IMR-90 (cell line): ENCODE measurements around the gene DENND1A. TPM values are rescaled to one million over a fixed set of nuclear protein-coding genes. Genes with fewer than 3 reads are reported as not detected.

Source experiments
- ATAC-seq: fragments of 200-7000 bp; cut with Tn5 transposase; 2 replicates; pipeline ENCODE4 v1.9.1; 2020; ENCODE audit warnings: low read depth, mild to moderate bottlenecking, moderate library complexity
- BruUV-seq: library from RNA; stranded (reverse); fragments of 400-500 nt; replicated peaks from 2 replicates; lab custom pipeline; 2021; lab: Mats Ljungman, UMichigan
- CTCF ChIA-PET: fragments of 300-600 bp; formaldehyde crosslinking; extraction: SDS; loops from one replicate; lab custom pipeline; 2021; ENCODE audit warnings: antibody characterized with exemption; lab: Yijun Ruan, JAX
- POLR2A ChIA-PET: fragments of 300-600 bp; sonication (Branson Sonifier 250); formaldehyde crosslinking; loops from one replicate; lab custom pipeline; 2022; ENCODE audit warnings: antibody characterized with exemption; ENCODE audit not compliant: unreplicated experiment; lab: Charles Lee
- DNase-seq: peaks from one replicate; pipeline ENCODE4 v3.0.0; 2013
- H2AFZ ChIP-seq: replicated peaks from 2 replicates; pipeline ENCODE3; 2013; ENCODE audit warnings: low read length, mild to moderate bottlenecking; ENCODE audit not compliant: poor library complexity
- H2AK5ac ChIP-seq: 2 replicates; pipeline ENCODE4 v1.6.1; 2013; ENCODE audit warnings: low read depth, low read length, inconsistent platforms
- H2AK9ac ChIP-seq: replicated peaks from 2 replicates; pipeline ENCODE3; 2013; ENCODE audit warnings: mild to moderate bottlenecking, low read depth, low read length, moderate library complexity; ENCODE audit not compliant: poor library complexity
- H2BK120ac ChIP-seq: 2 replicates; pipeline ENCODE4 v1.6.1; 2013; ENCODE audit warnings: low read depth, low read length, inconsistent platforms
- H2BK15ac ChIP-seq: 3 replicates; pipeline ENCODE4 v1.6.1; 2013; ENCODE audit warnings: low read depth, low read length, inconsistent platforms
- H2BK20ac ChIP-seq: 2 replicates; pipeline ENCODE4 v1.6.1; 2013; ENCODE audit warnings: low read depth, mild to moderate bottlenecking, inconsistent platforms, low read length, moderate library complexity
- H2BK5ac ChIP-seq: 2 replicates; pipeline ENCODE4 v1.6.1; 2013; ENCODE audit warnings: mild to moderate bottlenecking, low read depth, low read length, inconsistent platforms; ENCODE audit not compliant: poor library complexity, severe bottlenecking
- H3K14ac ChIP-seq: replicated peaks from 2 replicates; pipeline ENCODE4 v1.6.1; 2013; ENCODE audit warnings: low read depth, low read length, inconsistent platforms
- H3K18ac ChIP-seq: 2 replicates; pipeline ENCODE4 v1.6.1; 2013; ENCODE audit warnings: low read depth, low read length, control low read depth
- H3K23ac ChIP-seq: 2 replicates; pipeline ENCODE4 v1.6.1; 2013; ENCODE audit warnings: low read depth, low read length, inconsistent platforms
- H3K27ac ChIP-seq: 2 replicates; pipeline ENCODE4 v1.5.1; 2013; ENCODE audit warnings: mild to moderate bottlenecking, control low read depth, low read length; ENCODE audit not compliant: insufficient read depth
- H3K27me3 ChIP-seq: 2 replicates; pipeline ENCODE4 v1.6.1; 2013; ENCODE audit warnings: low read length; ENCODE audit not compliant: control insufficient read depth, insufficient read depth
- H3K36me3 ChIP-seq: 2 replicates; pipeline ENCODE4 v1.6.1; 2013; ENCODE audit warnings: low read length, mixed read lengths; ENCODE audit not compliant: control insufficient read depth, insufficient read depth
- H3K4ac ChIP-seq: 2 replicates; pipeline ENCODE4 v1.6.1; 2013; ENCODE audit warnings: low read depth, low read length, inconsistent platforms
- H3K4me1 ChIP-seq: 2 replicates; pipeline ENCODE4 v1.6.1; 2013; ENCODE audit warnings: low read length, mixed read lengths; ENCODE audit not compliant: control insufficient read depth, insufficient read depth
- H3K4me2 ChIP-seq: 2 replicates; pipeline ENCODE4 v1.6.1; 2013; ENCODE audit warnings: low read depth, mild to moderate bottlenecking, control low read depth, low read length, moderate library complexity
- H3K4me3 ChIP-seq: 2 replicates; pipeline ENCODE4 v1.5.1; 2013; ENCODE audit warnings: low read depth, mild to moderate bottlenecking, control low read depth, low read length, moderate library complexity; ENCODE audit not compliant: insufficient read depth
- H3K56ac ChIP-seq: 2 replicates; pipeline ENCODE4 v1.6.1; 2013; ENCODE audit warnings: low read length, inconsistent platforms; ENCODE audit not compliant: insufficient read depth; ENCODE audit errors: extremely low read depth
- H3K79me1 ChIP-seq, 2 experiments: 2 replicates each; pipeline ENCODE4 v1.6.1; 2013; ENCODE audit warnings: low read length in 2 of 2, inconsistent platforms in 1 of 2, low read depth in 1 of 2
- H3K9ac ChIP-seq: 2 replicates; pipeline ENCODE4 v1.6.1; 2013; ENCODE audit warnings: low read depth, low read length, control low read depth
- H3K9me1 ChIP-seq: 2 replicates; pipeline ENCODE4 v1.6.1; 2013; ENCODE audit warnings: low read length, inconsistent platforms; ENCODE audit not compliant: insufficient read depth
- H3K9me3 ChIP-seq: 2 replicates; pipeline ENCODE4 v1.6.1; 2013; ENCODE audit warnings: low read length; ENCODE audit not compliant: control insufficient read depth, insufficient read depth
- H4K20me1 ChIP-seq: 2 replicates; pipeline ENCODE4 v1.6.1; 2013; ENCODE audit warnings: low read length, inconsistent platforms; ENCODE audit not compliant: insufficient read depth
- H4K5ac ChIP-seq: 2 replicates; pipeline ENCODE4 v1.6.1; 2013; ENCODE audit warnings: mild to moderate bottlenecking, low read depth, low read length, control low read depth
- H4K8ac ChIP-seq, 2 experiments: 2 replicates each; pipeline ENCODE4 v1.6.1; 2013; ENCODE audit warnings: low read depth in 2 of 2, low read length in 2 of 2, control low read depth in 1 of 2, inconsistent platforms in 1 of 2
- H4K91ac ChIP-seq: 2 replicates; pipeline ENCODE4 v1.6.1; 2013; ENCODE audit warnings: low read depth, low read length, inconsistent platforms; ENCODE audit not compliant: insufficient read depth
- BHLHE40 ChIP-seq: fragments of 150-350 bp; IDR thresholded peaks from 2 replicates; pipeline ENCODE4 v1.6.1; 2016; ENCODE audit warnings: mild to moderate bottlenecking, low read depth, low read length
- CEBPB ChIP-seq: IDR thresholded peaks from 2 replicates; pipeline ENCODE4 v1.6.1; 2012; ENCODE audit warnings: low read depth, low read length, improper control_type of control experiment
- MAFK ChIP-seq: IDR thresholded peaks from 2 replicates; pipeline ENCODE4 v1.6.1; 2012; ENCODE audit warnings: low read depth, low read length, improper control_type of control experiment
- MAZ ChIP-seq: IDR thresholded peaks from 2 replicates; pipeline ENCODE4 v1.6.1; 2012; ENCODE audit warnings: low read depth, mild to moderate bottlenecking, low read length, improper control_type of control experiment, moderate library complexity, borderline replicate concordance
- MXI1 ChIP-seq: IDR thresholded peaks from 2 replicates; pipeline ENCODE4 v1.6.1; 2012; ENCODE audit warnings: low read depth, mild to moderate bottlenecking, low read length, moderate library complexity, borderline replicate concordance
- NFE2L2 ChIP-seq: fragments of 150-350 bp; IDR thresholded peaks from 2 replicates; pipeline ENCODE4 v1.6.1; 2016; ENCODE audit warnings: low read depth, mild to moderate bottlenecking, low read length
- POLR2A ChIP-seq: IDR thresholded peaks from 2 replicates; pipeline ENCODE4 v1.6.1; 2012; ENCODE audit warnings: mild to moderate bottlenecking, low read depth, low read length
- RAD21 ChIP-seq: IDR thresholded peaks from 2 replicates; pipeline ENCODE4 v1.6.1; 2012; ENCODE audit warnings: low read length, improper control_type of control experiment
- RCOR1 ChIP-seq: IDR thresholded peaks from 2 replicates; pipeline ENCODE4 v1.6.1; 2012; ENCODE audit warnings: mild to moderate bottlenecking, low read length, improper control_type of control experiment; ENCODE audit not compliant: insufficient replicate concordance
- RFX5 ChIP-seq: IDR thresholded peaks from 2 replicates; pipeline ENCODE4 v1.8.0; 2012; ENCODE audit warnings: low read depth, mild to moderate bottlenecking, low read length, moderate library complexity
- WGBS, 2 experiments: methylation state at CpG; one replicate each; pipeline versions ENCODE4 v1.1.5 to v1.1.7; 2013; ENCODE audit warnings: missing lambda C conversion rate in 2 of 2; ENCODE audit not compliant: insufficient read length in 1 of 2; ENCODE audit errors: extremely low coverage in 2 of 2; 5-methylcytosine and 5-hydroxymethylcytosine counted together
- dilution Hi-C: fragments of 300-500 bp; cut with HindIII; formaldehyde crosslinking; loops from one replicate; pipeline ENCODE4 v1.14.3; 2018; ENCODE audit warnings: low sequenced_read_pairs; ENCODE audit not compliant: unreplicated experiment
- in situ Hi-C: fragments of 300-500 bp; cut with MboI; formaldehyde crosslinking; loops from 3 replicates; pipeline ENCODE4 v1.14.3; 2019; ENCODE audit warnings: low sequenced_read_pairs, inconsistent platforms, mixed read lengths
- intact Hi-C: fragments of 100-400 bp; cut with micrococcal nuclease; formaldehyde crosslinking; loops from 2 replicates; pipeline ENCODE4 v1.10.0; 2022
- polyA plus RNA-seq, 3 experiments: library from polyadenylated mRNA; depleted of rRNA; stranded (reverse); fragments of >200 nt; gene quantifications; 2 replicates each; pipeline ENCODE4 v1.2.3, GENCODE V29; 2012; ENCODE audit warnings: low replicate concordance in 1 of 3
- total RNA-seq: library from RNA; depleted of rRNA; stranded (reverse); fragments of >200 nt; gene quantifications from 2 replicates; pipeline ENCODE4 v1.2.3, GENCODE V29; 2012
- TF ChIP-seq, protein P1 (sequence below): conservative IDR thresholded peaks from 2 replicates; pipeline ENCODE4 v1.5.1; 2012; ENCODE audit warnings: mild to moderate bottlenecking, low read depth, low read length, improper control_type of control experiment
- TF ChIP-seq, protein P2 (sequence below): fragments of 150-350 bp; IDR thresholded peaks from 2 replicates; pipeline ENCODE4 v1.6.1; 2016; ENCODE audit warnings: low read depth, mild to moderate bottlenecking, low read length, moderate library complexity, borderline replicate concordance
- TF ChIP-seq, protein P3 (sequence below): fragments of 150-350 bp; IDR thresholded peaks from 2 replicates; pipeline ENCODE4 v1.6.1; 2017; ENCODE audit warnings: mild to moderate bottlenecking, antibody characterized with exemption, low read length, low read depth

Gene DENND1A
- total and polyA plus RNA-seq, 2 of the 4 experiments (the other 2 are of a cell fraction), result 21.4 to 27.6 TPM

DNA sequence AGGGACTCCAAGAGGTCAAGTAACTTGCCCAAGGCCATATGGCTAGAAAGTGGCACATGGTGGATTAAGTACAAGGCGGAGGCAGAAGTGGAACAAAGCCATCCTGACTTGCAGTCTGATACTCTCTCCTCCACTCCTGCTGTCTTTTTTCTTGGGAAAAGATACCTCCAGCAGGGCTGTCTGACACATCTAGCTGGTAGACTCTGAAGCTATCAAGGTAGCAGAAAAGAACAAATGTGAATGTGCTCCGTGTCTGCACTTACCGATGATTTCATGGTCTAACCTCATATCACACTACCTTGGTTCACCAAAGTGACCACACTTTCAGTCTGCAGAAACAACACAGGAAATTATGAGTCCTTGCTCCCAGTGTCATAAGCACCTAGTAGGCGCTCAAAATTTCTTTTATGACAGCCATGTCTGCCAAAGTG is 289.1 kb downstream of the DENND1A start (continued):
- no peak for TF ChIP-seq RAD21
- TF ChIP-seq MXI1, result no peak
- no peak for TF ChIP-seq POLR2A
- TF ChIP-seq RCOR1, result no peak
- TF ChIP-seq BHLHE40, result no peak

DNA sequence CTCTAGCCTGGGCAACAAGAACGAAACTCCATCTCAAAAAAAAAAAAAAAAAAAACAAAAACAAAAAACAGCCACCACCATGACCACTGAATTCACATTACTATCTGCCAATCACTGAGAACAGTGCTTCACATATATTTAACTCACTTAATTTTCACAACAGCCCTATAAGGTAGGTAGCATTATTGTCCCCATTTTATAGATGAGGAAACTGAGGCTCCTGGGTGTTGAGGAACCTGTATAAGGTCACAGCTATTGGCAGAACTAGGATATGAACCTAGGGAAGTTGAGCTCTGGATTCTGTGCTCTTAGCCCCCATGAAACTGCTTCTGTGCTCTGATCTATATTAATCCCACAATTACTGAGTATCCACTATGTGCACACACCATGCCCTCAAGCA is 290.2 kb downstream of the DENND1A start:
- Histone ChIP-seq H2AK5ac (no peak overlapping the region), H3K14ac (no peak overlapping the region), H3K4me3 (no peak overlapping the region), H2BK20ac (no peak overlapping the region), H3K56ac (no peak overlapping the region), H3K36me3 (no peaks in the 10 kb centered on the region), H2AK9ac (no peak overlapping the region), H3K18ac (no peak overlapping the region), H3K4me1 (no peaks in the 10 kb centered on the region; the same call in 1 of the 2 replicates), H4K8ac (no peak overlapping the region), H2BK15ac (no peak overlapping the region), H2BK5ac (no peak overlapping the region), H3K27ac (no peak overlapping the region), H3K9me3 (no peaks in the 10 kb centered on the region), H4K5ac (no peak overlapping the region), H4K20me1 (no peaks in the 10 kb centered on the region), H3K9me1 (peaks cover 3% of the 10 kb centered on the region; the same call in 1 of the 2 replicates), H3K4me2 (no peak overlapping the region), H3K79me1 (no peaks in the 10 kb centered on the region; a peak in 1 of 4 replicates), H4K91ac (no peak overlapping the region), H2BK120ac (no peak overlapping the region), H3K27me3 (no peaks in the 10 kb centered on the region), H2AFZ (no peak overlapping the region), H3K4ac (no peak overlapping the region), H3K23ac (no peak overlapping the region), H3K9ac (no peak overlapping the region)
- intact Hi-C loops (loop anchor here (10.0 kb wide), 1 partner anchor 235 kb away; no protein-coding TSS in a partner anchor), dilution Hi-C loops (no loop called here), in situ Hi-C loops (no loop called here)
- TF ChIP-seq, protein P1, sequence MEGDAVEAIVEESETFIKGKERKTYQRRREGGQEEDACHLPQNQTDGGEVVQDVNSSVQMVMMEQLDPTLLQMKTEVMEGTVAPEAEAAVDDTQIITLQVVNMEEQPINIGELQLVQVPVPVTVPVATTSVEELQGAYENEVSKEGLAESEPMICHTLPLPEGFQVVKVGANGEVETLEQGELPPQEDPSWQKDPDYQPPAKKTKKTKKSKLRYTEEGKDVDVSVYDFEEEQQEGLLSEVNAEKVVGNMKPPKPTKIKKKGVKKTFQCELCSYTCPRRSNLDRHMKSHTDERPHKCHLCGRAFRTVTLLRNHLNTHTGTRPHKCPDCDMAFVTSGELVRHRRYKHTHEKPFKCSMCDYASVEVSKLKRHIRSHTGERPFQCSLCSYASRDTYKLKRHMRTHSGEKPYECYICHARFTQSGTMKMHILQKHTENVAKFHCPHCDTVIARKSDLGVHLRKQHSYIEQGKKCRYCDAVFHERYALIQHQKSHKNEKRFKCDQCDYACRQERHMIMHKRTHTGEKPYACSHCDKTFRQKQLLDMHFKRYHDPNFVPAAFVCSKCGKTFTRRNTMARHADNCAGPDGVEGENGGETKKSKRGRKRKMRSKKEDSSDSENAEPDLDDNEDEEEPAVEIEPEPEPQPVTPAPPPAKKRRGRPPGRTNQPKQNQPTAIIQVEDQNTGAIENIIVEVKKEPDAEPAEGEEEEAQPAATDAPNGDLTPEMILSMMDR, result no peak
- TF ChIP-seq RFX5, result no peak
- TF ChIP-seq CEBPB, result no peak
- no peak for TF ChIP-seq POLR2A
- no peak for TF ChIP-seq NFE2L2
- TF ChIP-seq, protein P2, sequence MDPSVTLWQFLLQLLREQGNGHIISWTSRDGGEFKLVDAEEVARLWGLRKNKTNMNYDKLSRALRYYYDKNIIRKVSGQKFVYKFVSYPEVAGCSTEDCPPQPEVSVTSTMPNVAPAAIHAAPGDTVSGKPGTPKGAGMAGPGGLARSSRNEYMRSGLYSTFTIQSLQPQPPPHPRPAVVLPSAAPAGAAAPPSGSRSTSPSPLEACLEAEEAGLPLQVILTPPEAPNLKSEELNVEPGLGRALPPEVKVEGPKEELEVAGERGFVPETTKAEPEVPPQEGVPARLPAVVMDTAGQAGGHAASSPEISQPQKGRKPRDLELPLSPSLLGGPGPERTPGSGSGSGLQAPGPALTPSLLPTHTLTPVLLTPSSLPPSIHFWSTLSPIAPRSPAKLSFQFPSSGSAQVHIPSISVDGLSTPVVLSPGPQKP, result no peak
- TF ChIP-seq, protein P3, sequence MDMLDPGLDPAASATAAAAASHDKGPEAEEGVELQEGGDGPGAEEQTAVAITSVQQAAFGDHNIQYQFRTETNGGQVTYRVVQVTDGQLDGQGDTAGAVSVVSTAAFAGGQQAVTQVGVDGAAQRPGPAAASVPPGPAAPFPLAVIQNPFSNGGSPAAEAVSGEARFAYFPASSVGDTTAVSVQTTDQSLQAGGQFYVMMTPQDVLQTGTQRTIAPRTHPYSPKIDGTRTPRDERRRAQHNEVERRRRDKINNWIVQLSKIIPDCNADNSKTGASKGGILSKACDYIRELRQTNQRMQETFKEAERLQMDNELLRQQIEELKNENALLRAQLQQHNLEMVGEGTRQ, result no peak
- TF ChIP-seq MAFK, result no peak
- no peak for TF ChIP-seq MAZ
- no peak for TF ChIP-seq MXI1
- no TSS peak for BruUV-seq
- POLR2A ChIA-PET, result no interaction called here
- no peak for DNase-seq
- no CpG with 5 or more reads among the region's 1 CpG for WGBS, 2 experiments
- ATAC-seq, result no peak
- CTCF ChIA-PET, result no interaction called here
